Breast epithelium (tissue), 3 donors: Measurements from ENCODE around the gene KMT2E.

Source experiments
- POLR2A ChIP-seq: fragments of 450-650 bp; IDR thresholded peaks from one replicate; pipeline ENCODE4 v1.6.1; 2016; ENCODE audit warnings: antibody characterized with exemption, mild to moderate bottlenecking, moderate library complexity
- POLR2AphosphoS5 ChIP-seq, 3 donors: sonication (generic); formaldehyde crosslinking; IDR thresholded peaks; one replicate each; pipeline ENCODE4 v1.6.1; 2017; ENCODE audit warnings: antibody characterized with exemption in 3 of 3
- TF ChIP-seq, protein P1 (sequence below), 3 donors: fragments of 450-650 bp; IDR thresholded peaks; one replicate each; pipeline ENCODE4 v1.5.1; 2016 to 2017; ENCODE audit warnings: antibody characterized with exemption in 3 of 3, mild to moderate bottlenecking in 3 of 3, moderate library complexity in 3 of 3

DNA sequence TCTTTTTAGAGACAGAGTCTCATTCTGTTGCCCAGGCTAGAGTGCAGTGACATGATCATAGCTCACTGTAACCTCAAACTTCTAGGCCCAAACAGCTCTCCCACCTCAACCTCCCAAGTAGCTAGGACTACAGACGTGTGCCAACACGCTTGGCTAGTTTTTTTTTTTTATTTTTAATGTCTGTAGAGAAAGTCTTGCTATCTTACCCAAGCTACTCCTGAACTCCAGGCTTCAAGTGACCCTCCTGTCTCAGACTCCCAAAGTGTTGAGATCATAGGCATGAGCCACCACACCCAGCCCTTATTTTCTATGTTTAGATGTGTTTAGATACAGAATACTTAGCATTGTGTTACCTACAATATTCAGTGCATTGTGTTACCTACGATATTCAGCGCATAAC, 46.4 kb downstream of the KMT2E start:
- TF ChIP-seq, protein P1, sequence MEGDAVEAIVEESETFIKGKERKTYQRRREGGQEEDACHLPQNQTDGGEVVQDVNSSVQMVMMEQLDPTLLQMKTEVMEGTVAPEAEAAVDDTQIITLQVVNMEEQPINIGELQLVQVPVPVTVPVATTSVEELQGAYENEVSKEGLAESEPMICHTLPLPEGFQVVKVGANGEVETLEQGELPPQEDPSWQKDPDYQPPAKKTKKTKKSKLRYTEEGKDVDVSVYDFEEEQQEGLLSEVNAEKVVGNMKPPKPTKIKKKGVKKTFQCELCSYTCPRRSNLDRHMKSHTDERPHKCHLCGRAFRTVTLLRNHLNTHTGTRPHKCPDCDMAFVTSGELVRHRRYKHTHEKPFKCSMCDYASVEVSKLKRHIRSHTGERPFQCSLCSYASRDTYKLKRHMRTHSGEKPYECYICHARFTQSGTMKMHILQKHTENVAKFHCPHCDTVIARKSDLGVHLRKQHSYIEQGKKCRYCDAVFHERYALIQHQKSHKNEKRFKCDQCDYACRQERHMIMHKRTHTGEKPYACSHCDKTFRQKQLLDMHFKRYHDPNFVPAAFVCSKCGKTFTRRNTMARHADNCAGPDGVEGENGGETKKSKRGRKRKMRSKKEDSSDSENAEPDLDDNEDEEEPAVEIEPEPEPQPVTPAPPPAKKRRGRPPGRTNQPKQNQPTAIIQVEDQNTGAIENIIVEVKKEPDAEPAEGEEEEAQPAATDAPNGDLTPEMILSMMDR (IDR thresholded peaks at IDR 0.05): no peak
- TF ChIP-seq POLR2A (no peak), POLR2AphosphoS5 (IDR thresholded peaks at IDR 0.05) (no peak)
